ENCODE data around the gene EPHB2.
"Not testable (repeated sequence)": the region's sequence is repeated elsewhere in the genome, so short reads cannot be mapped to it uniquely, and the experiment has no call there.

Gene EPHB2

GRCh38 chr1:22691031-22691753, 19.4 kb upstream of the EPHB2 start:
- no peak for DNase-seq (ENCODE audit: low read depth)

- no peak for DNase-seq (ENCODE audit: low read depth)
Observed at GRCh38 chr1:22694172-22694571, 16.5 kb upstream of the EPHB2 start.

- no peak for DNase-seq (ENCODE audit: low read depth)
Observed at GRCh38 chr1:22696610-22697009, 14.0 kb upstream of the EPHB2 start.

- DNase-seq (ENCODE audit: low read depth), result no peak
Observed at GRCh38 chr1:22697980-22698379, 12.7 kb upstream of the EPHB2 start.

- DNase-seq (ENCODE audit: low read depth), result no peak
Observed at GRCh38 chr1:22699681-22700520, 10.7 kb upstream of the EPHB2 start.

- no peak for DNase-seq (ENCODE audit: low read depth)
Observed at GRCh38 chr1:22702296-22703085, 8.1 kb upstream of the EPHB2 start.

- peak; percentile 43 for DNase-seq (ENCODE audit: low read depth)
Observed at GRCh38 chr1:22704440-22705067, 6.1 kb upstream of the EPHB2 start.

- no peak for DNase-seq (ENCODE audit: low read depth)
Observed at GRCh38 chr1:22705586-22705985, 5.1 kb upstream of the EPHB2 start.

- not testable (repeated sequence) for DNase-seq (ENCODE audit: low read depth)
Observed at GRCh38 chr1:22706100-22706499, 4.5 kb upstream of the EPHB2 start.

- no peak for DNase-seq (ENCODE audit: low read depth)
Observed at GRCh38 chr1:22708777-22709176, 1.9 kb upstream of the EPHB2 start.

GRCh38 chr1:22709227-22709626, 1.4 kb upstream of the EPHB2 start:
- no peak for DNase-seq (ENCODE audit: low read depth)

GRCh38 chr1:22709891-22710700, 543 bp upstream of the EPHB2 start:
- no peak for DNase-seq (ENCODE audit: low read depth)

GRCh38 chr1:22711071-22711470, 432 bp downstream of the EPHB2 start:
- DNase-seq (ENCODE audit: low read depth), result no peak

- no peak for DNase-seq (ENCODE audit: low read depth)
Observed at GRCh38 chr1:22711591-22712501, 1.2 kb downstream of the EPHB2 start.

GRCh38 chr1:22712502-22713271, 2.0 kb downstream of the EPHB2 start:
- DNase-seq (ENCODE audit: low read depth), result no peak

- no peak for DNase-seq (ENCODE audit: low read depth)
Observed at GRCh38 chr1:22714455-22714854, 3.8 kb downstream of the EPHB2 start.

GRCh38 chr1:22717037-22717760, 6.6 kb downstream of the EPHB2 start:
- DNase-seq (ENCODE audit: low read depth), result no peak

GRCh38 chr1:22721122-22721873, 10.7 kb downstream of the EPHB2 start:
- DNase-seq (ENCODE audit: low read depth), result no peak

Data from activated T-helper 1 cell treated with Interleukin-2 at 50 U/mL for 16 hours (primary cell).